SKM-1 treated with dmso at 0.1 percent for 144 hours (cell line): Measurements from ENCODE around the gene PADI2.

Experiments used
- DNase-seq: peaks from one replicate; lab custom pipeline; 2025; ENCODE audit not compliant: unreplicated experiment; lab: John Stamatoyannopoulos, UW

The PADI2 gene

GRCh38 chr1:17116643-17117042 lies 2.6 kb downstream of the PADI2 start:
- no peak for DNase-seq

- no peak for DNase-seq
Observed at GRCh38 chr1:17113963-17114362, 5.3 kb downstream of the PADI2 start.

- DNase-seq: no peak
Observed at GRCh38 chr1:17112496-17113236, 6.6 kb downstream of the PADI2 start.

GRCh38 chr1:17112076-17112475 lies 7.2 kb downstream of the PADI2 start:
- no peak for DNase-seq

- no peak for DNase-seq
Observed at GRCh38 chr1:17110555-17110926, 8.7 kb downstream of the PADI2 start.

GRCh38 chr1:17109892-17110554 lies 9.2 kb downstream of the PADI2 start:
- DNase-seq: no peak

- DNase-seq: no peak
Observed at GRCh38 chr1:17108786-17109185, 10.5 kb downstream of the PADI2 start.

- DNase-seq: no peak
Observed at GRCh38 chr1:17108360-17108759, 10.9 kb downstream of the PADI2 start.

- no peak for DNase-seq
Observed at GRCh38 chr1:17104782-17105181, 14.5 kb downstream of the PADI2 start.

GRCh38 chr1:17102232-17102631 lies 17.0 kb downstream of the PADI2 start:
- DNase-seq: no peak

- no peak for DNase-seq
Observed at GRCh38 chr1:17101261-17101660, 18.0 kb downstream of the PADI2 start.

- no peak for DNase-seq
Observed at GRCh38 chr1:17099616-17100340, 19.5 kb downstream of the PADI2 start.

- peak; percentile 79 for DNase-seq
Observed at GRCh38 chr1:17098446-17099317, 20.6 kb downstream of the PADI2 start.

- no peak for DNase-seq
Observed at GRCh38 chr1:17097787-17098186, 21.5 kb downstream of the PADI2 start.

GRCh38 chr1:17097147-17097546 lies 22.1 kb downstream of the PADI2 start:
- no peak for DNase-seq

- no peak for DNase-seq
Observed at GRCh38 chr1:17096584-17096983, 22.7 kb downstream of the PADI2 start.

- DNase-seq: no peak
Observed at GRCh38 chr1:17095141-17095540, 24.1 kb downstream of the PADI2 start.

- DNase-seq: no peak
Observed at GRCh38 chr1:17094664-17095063, 24.6 kb downstream of the PADI2 start.

- DNase-seq: no peak
Observed at GRCh38 chr1:17093822-17094393, 25.3 kb downstream of the PADI2 start.

- no peak for DNase-seq
Observed at GRCh38 chr1:17091252-17091651, 28.0 kb downstream of the PADI2 start.

GRCh38 chr1:17089506-17089905 lies 29.7 kb downstream of the PADI2 start:
- no peak for DNase-seq
